Endothelial cell of umbilical vein (primary cell): ENCODE data around the gene SH3YL1.

ENCODE experiments used
- FOS ChIP-seq: IDR thresholded peaks from 2 replicates; pipeline ENCODE4 v1.6.1; 2011; ENCODE audit warnings: mild to moderate bottlenecking, low read length, moderate library complexity, borderline replicate concordance; ENCODE audit not compliant: insufficient read depth
- JUN ChIP-seq: IDR thresholded peaks from 2 replicates; pipeline ENCODE4 v1.6.1; 2011; ENCODE audit warnings: borderline replicate concordance, low read depth; ENCODE audit not compliant: insufficient read length, insufficient read depth
- MYC ChIP-seq: IDR thresholded peaks from one replicate; pipeline ENCODE4 v1.6.1; 2011; ENCODE audit warnings: mild to moderate bottlenecking, low read depth, low read length
- TF ChIP-seq, protein P1 (sequence below), 2 donors: IDR thresholded peaks; 1 replicate in 1 of 2; 2 replicates in 1 of 2; pipeline ENCODE4 v1.5.1; 2011; ENCODE audit warnings: low read length in 2 of 2, mild to moderate bottlenecking in 2 of 2, moderate library complexity in 2 of 2, control low read depth in 1 of 2, inconsistent platforms in 1 of 2, low read depth in 1 of 2; ENCODE audit not compliant: insufficient read depth in 1 of 2; ENCODE audit errors: extremely low read depth in 1 of 2

- TF ChIP-seq, protein P1, sequence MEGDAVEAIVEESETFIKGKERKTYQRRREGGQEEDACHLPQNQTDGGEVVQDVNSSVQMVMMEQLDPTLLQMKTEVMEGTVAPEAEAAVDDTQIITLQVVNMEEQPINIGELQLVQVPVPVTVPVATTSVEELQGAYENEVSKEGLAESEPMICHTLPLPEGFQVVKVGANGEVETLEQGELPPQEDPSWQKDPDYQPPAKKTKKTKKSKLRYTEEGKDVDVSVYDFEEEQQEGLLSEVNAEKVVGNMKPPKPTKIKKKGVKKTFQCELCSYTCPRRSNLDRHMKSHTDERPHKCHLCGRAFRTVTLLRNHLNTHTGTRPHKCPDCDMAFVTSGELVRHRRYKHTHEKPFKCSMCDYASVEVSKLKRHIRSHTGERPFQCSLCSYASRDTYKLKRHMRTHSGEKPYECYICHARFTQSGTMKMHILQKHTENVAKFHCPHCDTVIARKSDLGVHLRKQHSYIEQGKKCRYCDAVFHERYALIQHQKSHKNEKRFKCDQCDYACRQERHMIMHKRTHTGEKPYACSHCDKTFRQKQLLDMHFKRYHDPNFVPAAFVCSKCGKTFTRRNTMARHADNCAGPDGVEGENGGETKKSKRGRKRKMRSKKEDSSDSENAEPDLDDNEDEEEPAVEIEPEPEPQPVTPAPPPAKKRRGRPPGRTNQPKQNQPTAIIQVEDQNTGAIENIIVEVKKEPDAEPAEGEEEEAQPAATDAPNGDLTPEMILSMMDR (IDR thresholded peaks at IDR 0.05; ENCODE audit: extremely low read depth in 1 of 2, insufficient read depth in 1 of 2, low read depth in 1 of 2, low read length in 2 of 2): no peak
- no peak for TF ChIP-seq JUN
- no peak for TF ChIP-seq FOS
- no peak for TF ChIP-seq MYC
Measured at GRCh38 chr2:260507-261161, 3.2 kb downstream of the SH3YL1 start.
